Neural progenitor cell (in vitro differentiated cells): ENCODE data around the gene KCTD2. TPM values are rescaled to one million over a fixed set of nuclear protein-coding genes. Genes with fewer than 3 reads are reported as not detected.

ENCODE experiments used
- DNase-seq: peaks from one replicate; pipeline ENCODE4 v3.0.0-alpha.2; 2016; ENCODE audit warnings: low spot score
- H2AFZ ChIP-seq: fragments of 200-600 bp; sonication (generic); replicated peaks from 2 replicates; pipeline ENCODE4 v1.6.1; 2016; ENCODE audit warnings: antibody characterized with exemption
- H3F3A ChIP-seq: fragments of 200-600 bp; sonication (generic); 2 replicates; pipeline ENCODE4 v1.6.1; 2016; ENCODE audit warnings: antibody characterized with exemption, low read depth
- H3K27ac ChIP-seq: fragments of 200-600 bp; sonication (generic); 2 replicates; pipeline ENCODE4 v1.5.1; 2016; ENCODE audit warnings: mild to moderate bottlenecking
- H3K27me3 ChIP-seq: fragments of 200-600 bp; sonication (generic); 2 replicates; pipeline ENCODE4 v1.6.1; 2016; ENCODE audit warnings: mild to moderate bottlenecking, moderate library complexity
- H3K36me3 ChIP-seq: fragments of 200-600 bp; sonication (generic); 2 replicates; pipeline ENCODE4 v1.5.1; 2016
- H3K4me1 ChIP-seq: fragments of 200-600 bp; sonication (generic); 2 replicates; pipeline ENCODE4 v1.6.1; 2016; ENCODE audit warnings: mixed run types
- H3K4me2 ChIP-seq: fragments of 200-600 bp; sonication (generic); 2 replicates; pipeline ENCODE4 v1.6.1; 2016
- H3K4me3 ChIP-seq: fragments of 200-600 bp; sonication (generic); 2 replicates; pipeline ENCODE4 v1.5.1; 2016
- H3K79me2 ChIP-seq: fragments of 200-600 bp; sonication (generic); 2 replicates; pipeline ENCODE4 v1.6.1; 2016; ENCODE audit warnings: low read depth
- H3K9ac ChIP-seq: fragments of 200-600 bp; sonication (generic); 2 replicates; pipeline ENCODE4 v1.6.1; 2016
- H3K9me3 ChIP-seq: fragments of 200-600 bp; sonication (generic); 2 replicates; pipeline ENCODE4 v1.5.1; 2016; ENCODE audit warnings: low read depth
- H4K20me1 ChIP-seq: fragments of 200-600 bp; sonication (generic); 2 replicates; pipeline ENCODE4 v1.6.1; 2016; ENCODE audit warnings: low read depth
- H3K27ac Mint-ChIP-seq: 3 replicates; pipeline ENCODE4 v1.8.0; 2021; ENCODE audit warnings: mixed read lengths
- H3K27me3 Mint-ChIP-seq: 2 replicates; pipeline ENCODE4 v1.8.0; 2022; ENCODE audit warnings: low read depth, mild to moderate bottlenecking, inconsistent platforms, moderate library complexity, mixed read lengths; ENCODE audit not compliant: insufficient read depth
- H3K36me3 Mint-ChIP-seq: 3 replicates; pipeline ENCODE4 v1.8.0; 2021; ENCODE audit warnings: mixed read lengths
- H3K4me1 Mint-ChIP-seq: 3 replicates; pipeline ENCODE4 v1.8.0; 2021; ENCODE audit warnings: mixed read lengths
- H3K4me3 Mint-ChIP-seq: 3 replicates; pipeline ENCODE4 v1.8.0; 2021; ENCODE audit warnings: mild to moderate bottlenecking, moderate library complexity, mixed read lengths
- H3K9me3 Mint-ChIP-seq: 3 replicates; pipeline ENCODE4 v1.8.0; 2020; ENCODE audit warnings: mixed read lengths
- CTCF ChIP-seq: fragments of 200-600 bp; sonication (generic); IDR thresholded peaks from 2 replicates; pipeline ENCODE4 v1.5.1; 2017; ENCODE audit warnings: antibody characterized with exemption, mild to moderate bottlenecking
- EZH2 ChIP-seq: fragments of 200-600 bp; sonication (generic); IDR thresholded peaks from 2 replicates; pipeline ENCODE4 v1.6.1; 2017; ENCODE audit warnings: antibody characterized with exemption, mild to moderate bottlenecking, moderate library complexity
- EZH2phosphoT487 ChIP-seq: fragments of 200-600 bp; sonication (generic); IDR thresholded peaks from 2 replicates; pipeline ENCODE4 v1.6.1; 2017; ENCODE audit warnings: antibody characterized with exemption
- small RNA-seq: library from RNA; depleted of rRNA; stranded (forward); fragments of <200 nt; gene quantifications from one replicate; pipeline ENCODE3, GENCODE V24; 2015
- total RNA-seq: library from RNA; depleted of rRNA; stranded (reverse); fragments of >200 nt; gene quantifications from 2 replicates; pipeline ENCODE4 v1.2.3, GENCODE V29; 2015; ENCODE audit warnings: low replicate concordance

KCTD2 gene
- total RNA-seq, 1 donor from 2014 or later, result 28.9 TPM

DNA sequence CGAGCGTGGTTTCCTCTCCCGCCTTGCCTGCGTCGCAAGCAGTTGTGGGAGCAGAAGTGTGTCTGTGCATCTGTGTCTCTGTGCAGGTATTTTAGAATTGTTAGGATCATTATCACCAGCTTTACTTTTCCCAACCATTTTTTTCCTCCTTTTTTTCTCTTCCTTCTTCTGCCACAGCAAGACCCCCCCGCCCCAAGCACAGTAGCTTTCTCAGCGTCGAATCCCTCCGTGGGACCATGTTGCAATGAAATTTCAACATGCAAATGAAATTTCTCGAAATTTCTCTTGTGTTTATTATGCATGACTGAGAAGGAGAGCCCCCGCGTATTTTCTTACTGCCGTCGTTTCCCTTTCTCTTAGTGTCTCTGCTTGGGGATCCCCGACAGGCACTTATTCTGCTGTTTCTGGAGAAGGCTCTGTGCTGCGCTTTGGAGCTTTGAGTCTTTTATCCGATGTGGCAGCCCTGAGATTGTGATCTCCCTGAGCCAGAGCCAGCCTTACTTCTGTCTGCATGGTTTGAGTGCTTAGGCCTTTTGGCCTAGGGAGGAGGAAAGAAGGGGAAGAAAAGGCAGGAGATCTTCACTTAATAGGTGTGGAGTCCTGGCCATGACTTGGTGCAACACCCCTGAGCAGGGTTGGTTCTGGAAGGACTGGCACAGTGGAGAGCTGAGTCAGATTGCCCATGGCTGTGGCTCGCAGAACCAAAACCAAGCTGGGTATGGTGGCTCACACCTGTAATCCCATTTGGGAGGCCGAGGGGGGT, 67.7 kb downstream of the KCTD2 start:
- no peaks in the 10 kb centered on the region for H3K36me3 ChIP-seq
- H3K4me3 ChIP-seq, result no peak overlapping the region
- no peak for TF ChIP-seq EZH2phosphoT487
- TF ChIP-seq EZH2, result no peak
- TF ChIP-seq CTCF, result no peak

More for the DNA sequence above, 67.7 kb downstream of the KCTD2 start:
- no peaks in the 10 kb centered on the region for H3K9me3 ChIP-seq
- Mint-ChIP-seq H3K4me1 (peaks cover 22% of the 10 kb centered on the region), H3K9me3 (no peaks in the 10 kb centered on the region), H3K27ac (peak overlapping the region; percentile 37), H3K4me3 (peak overlapping the region; percentile 70), H3K36me3 (peaks cover 2% of the 10 kb centered on the region), H3K27me3 (peaks cover 5% of the 10 kb centered on the region)
- H3K27ac ChIP-seq, result no peak overlapping the region
- peaks cover 5% of the 10 kb centered on the region for H3F3A ChIP-seq
- H3K27me3 ChIP-seq, result no peaks in the 10 kb centered on the region
- peak overlapping the region; percentile 68 for H2AFZ ChIP-seq
- peak; percentile 0 for DNase-seq
- H3K4me2 ChIP-seq, result peak overlapping the region; percentile 39
- H4K20me1 ChIP-seq, result no peaks in the 10 kb centered on the region
- H3K9ac ChIP-seq, result no peak overlapping the region
- H3K79me2 ChIP-seq, result peaks cover 8% of the 10 kb centered on the region
- H3K4me1 ChIP-seq, result peaks cover 3% of the 10 kb centered on the region

Small RNA genes lying within 50 kb of the gene (small RNA-seq; reads per million reads assigned to genes)
- gene AC111186.1 (not detected), gene RF00019 (not detected), gene RN7SL573P (not detected), gene RNU6-362P (not detected)

Other genes with a start within 250 kb of the KCTD2 start
- 0.03 TPM in 1 of 2 replicates, not detected in the other for gene GRIN2C, start 187.3 kb upstream of the KCTD2 start, total RNA-seq
- 7.4 and 25.3 TPM in 2 replicates for gene FDXR, start 174.2 kb upstream of the KCTD2 start, total RNA-seq
- 0.36 TPM in 1 of 2 replicates, not detected in the other for gene FADS6, start 153.6 kb upstream of the KCTD2 start, total RNA-seq
- 0.25 TPM in 1 of 2 replicates, not detected in the other for gene USH1G, start 124.0 kb upstream of the KCTD2 start, total RNA-seq
- gene OTOP2, start 123.0 kb upstream of the KCTD2 start, total RNA-seq, result not detected in 2 replicates
- not detected in 2 replicates for gene OTOP3, start 111.3 kb upstream of the KCTD2 start, total RNA-seq
- gene HID1, start 74.5 kb upstream of the KCTD2 start, total RNA-seq, result 3.5 and 5.0 TPM in 2 replicates
- gene CDR2L, start 59.6 kb upstream of the KCTD2 start, total RNA-seq, result 4.0 and 15.8 TPM in 2 replicates
- 50.8 and 52.8 TPM in 2 replicates for gene MRPL58, start 34.6 kb upstream of the KCTD2 start, total RNA-seq
- 209 and 268 TPM in 2 replicates for gene ATP5PD, start 256 bp upstream of the KCTD2 start, total RNA-seq
- gene SLC16A5, start 40.7 kb downstream of the KCTD2 start, total RNA-seq, result 3.4 and 19.9 TPM in 2 replicates
- gene ARMC7, start 62.7 kb downstream of the KCTD2 start, total RNA-seq, result 1.9 and 4.3 TPM in 2 replicates
- 45.8 and 117 TPM in 2 replicates for gene NT5C, start 84.5 kb downstream of the KCTD2 start, total RNA-seq
- gene JPT1, start 107.3 kb downstream of the KCTD2 start, total RNA-seq, result 236 and 286 TPM in 2 replicates
- 250 and 372 TPM in 2 replicates for gene SUMO2, start 135.7 kb downstream of the KCTD2 start, total RNA-seq
- gene NUP85, start 158.5 kb downstream of the KCTD2 start, total RNA-seq, result 58.2 and 88.6 TPM in 2 replicates
- 28.0 and 37.3 TPM in 2 replicates for gene GGA3, start 214.4 kb downstream of the KCTD2 start, total RNA-seq
- 43.3 and 48.7 TPM in 2 replicates for gene MRPS7, start 214.7 kb downstream of the KCTD2 start, total RNA-seq
- 17.7 and 27.5 TPM in 2 replicates for gene MIF4GD, start 224.0 kb downstream of the KCTD2 start, total RNA-seq
- 5.2 and 10.4 TPM in 2 replicates for gene SLC25A19, start 242.2 kb downstream of the KCTD2 start, total RNA-seq